GM12874 (cell line): ENCODE measurements around the gene SOWAHB.

Experiments used
- CTCF ChIP-seq: IDR thresholded peaks from 2 replicates; pipeline ENCODE4 v1.5.1; 2011; ENCODE audit warnings: low read depth, mild to moderate bottlenecking, control low read depth, low read length, moderate library complexity; ENCODE audit not compliant: insufficient read depth

SOWAHB gene

GRCh38 chr4:76930685-76931084 lies 32.7 kb upstream of the SOWAHB start:
- no peak for TF ChIP-seq CTCF

- TF ChIP-seq CTCF, result no peak
Measured at GRCh38 chr4:76926841-76927240, 28.9 kb upstream of the SOWAHB start.

GRCh38 chr4:76923619-76924357 lies 25.8 kb upstream of the SOWAHB start:
- no peak for TF ChIP-seq CTCF

GRCh38 chr4:76920715-76921114 lies 22.8 kb upstream of the SOWAHB start:
- TF ChIP-seq CTCF, result no peak

- TF ChIP-seq CTCF, result no peak
Measured at GRCh38 chr4:76909711-76910110, 11.8 kb upstream of the SOWAHB start.

GRCh38 chr4:76905521-76905920 lies 7.6 kb upstream of the SOWAHB start:
- TF ChIP-seq CTCF, result no peak

GRCh38 chr4:76904646-76905190 lies 6.8 kb upstream of the SOWAHB start:
- no peak for TF ChIP-seq CTCF
